Small intestine (tissue), 7 donors: ENCODE data around the gene BLNK. TPM values are rescaled to one million over a fixed set of nuclear protein-coding genes. Genes with fewer than 3 reads are reported as not detected.

Source experiments
- DNase-seq, 2 donors: peaks; one replicate each; pipeline versions ENCODE4 v3.0.0 to v3.0.0-alpha.2; 2013
- FAIRE-seq: peaks from 2 replicates; lab custom pipeline; 2012; peaks lifted over from hg19 to GRCh38; lab: Jason Lieb, UNC
- H3K27ac ChIP-seq, 3 donors: one replicate each; pipeline ENCODE4 v1.5.1; 2013; ENCODE audit warnings: low read length in 2 of 3, mild to moderate bottlenecking in 2 of 3, control low read depth in 1 of 3, inconsistent platforms in 1 of 3, low read depth in 1 of 3, moderate library complexity in 1 of 3
- H3K27me3 ChIP-seq, 3 donors: one replicate each; pipeline ENCODE4 v1.6.1; 2013; ENCODE audit warnings: low read length in 3 of 3, inconsistent platforms in 1 of 3; ENCODE audit not compliant: control insufficient read depth in 3 of 3, insufficient read depth in 3 of 3
- H3K36me3 ChIP-seq, 3 donors: one replicate each; pipeline ENCODE4 v1.6.1; 2013; ENCODE audit warnings: low read length in 3 of 3, inconsistent platforms in 1 of 3, low read depth in 1 of 3, mild to moderate bottlenecking in 1 of 3, moderate library complexity in 1 of 3; ENCODE audit not compliant: control insufficient read depth in 3 of 3, insufficient read depth in 2 of 3
- H3K4me1 ChIP-seq, 3 donors: one replicate each; pipeline ENCODE4 v1.6.1; 2013; ENCODE audit warnings: low read length in 2 of 3, inconsistent platforms in 1 of 3, low read depth in 1 of 3, mild to moderate bottlenecking in 1 of 3, moderate library complexity in 1 of 3; ENCODE audit not compliant: control insufficient read depth in 3 of 3, insufficient read depth in 2 of 3
- H3K4me3 ChIP-seq, 3 donors: one replicate each; pipeline ENCODE4 v1.5.1; 2013; ENCODE audit warnings: low read length in 3 of 3, control low read depth in 1 of 3, inconsistent platforms in 1 of 3, low read depth in 1 of 3, mild to moderate bottlenecking in 1 of 3, moderate library complexity in 1 of 3
- H3K9me3 ChIP-seq, 2 donors: one replicate each; pipeline ENCODE4 v1.6.1; 2013; ENCODE audit warnings: low read depth in 1 of 2, low read length in 1 of 2; ENCODE audit not compliant: control insufficient read depth in 2 of 2, insufficient read depth in 1 of 2
- WGBS, 3 donors: extraction: QIAGEN DNeasy Blood & Tissue Kit; methylation state at CpG; one replicate each; pipeline ENCODE4 v1.1.7; 2013; 5-methylcytosine and 5-hydroxymethylcytosine counted together
- polyA plus RNA-seq, 4 donors: library from polyadenylated mRNA; stranded (reverse) in 3 of 4; unstranded in 1 of 4; fragments of 200-250 nt in 3 of 4; fragments of 120-200 nt in 1 of 4; gene quantifications; one replicate each; pipeline versions ENCODE4 v1.2.1 to v1.2.3, GENCODE V29; 2013
- donor health status: healthy with polysubstance abuse.
- donor health status: control.
- donor health status: control.
- donor health status: Bipolar disorder and iron deficiency.
- donor health status: healthy.

BLNK gene
- polyA plus RNA-seq, 4 donors, result 26.7 to 69.3 (median 41.7) TPM

GRCh38 chr10:96263176-96263575, 8.2 kb downstream of the BLNK start:
- DNase-seq (no peak), FAIRE-seq (no peak)
- H3K27ac ChIP-seq, result peak overlapping the region in 2 of 3 donors; percentile 52 to 59
- no peaks in the 10 kb centered on the region for H3K27me3 ChIP-seq
- H3K9me3 ChIP-seq, result peaks cover 0 to 4% of the 10 kb centered on the region in 2 donors
- H3K4me3 ChIP-seq, result no peak overlapping the region
- H3K36me3 ChIP-seq, result peaks cover 0 to 21% (median 0%) of the 10 kb centered on the region in 3 donors
- peaks cover 2 to 53% (median 19%) of the 10 kb centered on the region in 3 donors for H3K4me1 ChIP-seq
- WGBS, 3 donors, result 64 to 85% (median 71%) methylated on average over 4 of the region's 4 CpGs

GRCh38 chr10:96261930-96262329, 9.4 kb downstream of the BLNK start:
- peak; percentile 67 to 98 for DNase-seq
- H3K4me3 ChIP-seq, result no peak overlapping the region
- FAIRE-seq, result peak; percentile 55
- H3K27ac ChIP-seq, result peak overlapping the region; percentile 50 to 69 (median 59)
- peaks cover 0 to 27% (median 0%) of the 10 kb centered on the region in 3 donors for H3K36me3 ChIP-seq
- no peaks in the 10 kb centered on the region for H3K27me3 ChIP-seq
- 8 to 51% (median 23%) methylated on average over 3 of the region's 3 CpGs for WGBS, 3 donors
- peaks cover 0 to 4% of the 10 kb centered on the region in 2 donors for H3K9me3 ChIP-seq
- peaks cover 4 to 50% (median 19%) of the 10 kb centered on the region in 3 donors for H3K4me1 ChIP-seq

- Histone ChIP-seq H3K9me3 (no peaks in the 10 kb centered on the region), H3K4me1 (peaks cover 4 to 44% (median 15%) of the 10 kb centered on the region in 3 donors), H3K4me3 (no peak overlapping the region), H3K27ac (peak overlapping the region in 1 of 3 donors; percentile 59), H3K36me3 (peaks cover 0 to 21% (median 0%) of the 10 kb centered on the region in 3 donors), H3K27me3 (no peaks in the 10 kb centered on the region)
- no peak for DNase-seq
- no peak for FAIRE-seq
- WGBS, 3 donors, result 43 to 72% (median 53%) methylated on average over 2 of the region's 2 CpGs
These were observed 10.2 kb downstream of the BLNK start for GRCh38 chr10:96261132-96261531.

DNA sequence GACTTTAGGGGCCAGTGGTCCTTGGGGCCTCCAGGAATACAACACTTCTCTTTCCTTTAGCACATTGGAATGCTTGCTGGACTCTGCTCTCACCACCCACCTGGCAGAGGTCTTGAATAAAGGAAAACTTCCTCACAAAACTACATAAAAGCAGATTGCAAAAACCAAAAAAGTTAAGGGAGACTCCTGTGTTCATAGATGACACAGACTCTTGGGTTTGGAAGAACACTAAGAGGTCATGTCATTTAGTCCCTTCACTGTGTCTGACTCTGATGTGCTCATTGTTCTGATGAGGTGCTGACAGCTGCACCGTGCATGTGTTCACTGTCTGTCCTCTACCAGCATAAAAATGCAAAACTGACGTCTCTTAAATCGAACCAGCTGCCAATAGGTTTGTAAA, 11.4 kb downstream of the BLNK start:
- FAIRE-seq (no peak), DNase-seq (peak in 1 of 2 donors; percentile 63)
- H3K9me3 ChIP-seq, result no peaks in the 10 kb centered on the region
- H3K27me3 ChIP-seq, result no peaks in the 10 kb centered on the region
- H3K27ac ChIP-seq, result peak overlapping the region in 1 of 3 donors; percentile 70
- 11 to 47% (median 32%) methylated on average over 3 of the region's 3 CpGs for WGBS, 3 donors
- H3K36me3 ChIP-seq, result peaks cover 0 to 21% (median 0%) of the 10 kb centered on the region in 3 donors
- H3K4me1 ChIP-seq, result peaks cover 2 to 44% (median 13%) of the 10 kb centered on the region in 3 donors
- no peak overlapping the region for H3K4me3 ChIP-seq

DNA sequence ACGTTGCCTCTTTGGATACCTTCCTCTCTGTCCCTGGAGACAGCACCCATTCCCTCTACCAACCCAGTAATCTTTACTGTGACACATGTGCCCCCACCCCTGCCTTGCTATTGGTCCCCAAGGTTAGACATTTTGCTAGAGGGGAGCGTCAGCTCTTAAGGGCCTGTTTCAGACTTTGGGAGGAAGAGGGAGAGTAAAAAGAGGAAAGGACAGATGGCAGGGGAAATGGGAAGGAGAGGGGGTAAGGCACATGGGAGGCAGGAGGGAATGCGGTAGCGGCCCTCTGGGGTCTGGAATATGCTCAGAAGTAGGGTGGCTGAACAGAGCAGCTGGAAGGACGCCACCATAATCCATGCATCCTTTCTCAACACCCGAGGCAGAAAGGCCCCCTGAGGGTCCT, 12.2 kb downstream of the BLNK start:
- H3K36me3 ChIP-seq, result peaks cover 0 to 20% (median 0%) of the 10 kb centered on the region in 3 donors
- H3K27me3 ChIP-seq, result no peaks in the 10 kb centered on the region
- FAIRE-seq (no peak), DNase-seq (no peak)
- H3K9me3 ChIP-seq, result no peaks in the 10 kb centered on the region
- peak overlapping the region in 1 of 3 donors; percentile 70 for H3K27ac ChIP-seq
- WGBS, 3 donors, result 69 to 79% (median 78%) methylated on average over 6 of the region's 6 CpGs
- H3K4me1 ChIP-seq, result peaks cover 2 to 44% (median 10%) of the 10 kb centered on the region in 3 donors
- no peak overlapping the region for H3K4me3 ChIP-seq

DNA sequence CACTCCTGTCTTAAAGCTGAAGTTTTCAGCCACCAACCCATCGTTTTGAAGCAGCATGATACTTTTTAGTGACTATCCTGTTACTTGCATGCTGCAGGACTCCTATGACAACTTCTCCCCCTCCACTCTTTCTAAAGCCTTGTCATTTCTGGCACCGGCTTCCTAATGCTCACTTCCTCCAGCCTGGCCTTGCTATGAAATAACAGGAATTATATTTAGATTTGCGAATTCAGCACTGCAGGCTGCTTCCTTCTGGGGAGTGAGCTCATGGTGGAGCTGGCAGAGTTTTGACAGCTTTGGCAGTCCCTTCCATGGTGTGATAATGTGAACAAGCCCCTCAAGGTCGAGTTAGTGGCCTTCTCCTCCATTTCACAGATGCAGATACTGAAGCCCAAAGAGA, 13.4 kb downstream of the BLNK start:
- Histone ChIP-seq H3K27ac (no peak overlapping the region), H3K9me3 (no peaks in the 10 kb centered on the region), H3K36me3 (peaks cover 0 to 14% (median 0%) of the 10 kb centered on the region in 3 donors), H3K4me3 (no peak overlapping the region), H3K4me1 (peaks cover under 1 to 36% (median 2%) of the 10 kb centered on the region in 3 donors), H3K27me3 (no peaks in the 10 kb centered on the region)
- DNase-seq, result no peak
- FAIRE-seq, result no peak
- WGBS, 3 donors, result 41 to 61% (median 59%) methylated on average over 4 of the region's 4 CpGs

GRCh38 chr10:96255549-96256333, 15.6 kb downstream of the BLNK start:
- FAIRE-seq (no peak), DNase-seq (no peak)
- no peak overlapping the region for H3K4me3 ChIP-seq
- H3K27ac ChIP-seq, result no peak overlapping the region
- H3K36me3 ChIP-seq, result peaks cover 0 to 12% (median 0%) of the 10 kb centered on the region in 3 donors
- H3K9me3 ChIP-seq, result no peaks in the 10 kb centered on the region
- H3K4me1 ChIP-seq, result peaks cover 2 to 19% (median 2%) of the 10 kb centered on the region in 3 donors
- 62 to 73% (median 66%) methylated on average over 6 of the region's 6 CpGs for WGBS, 3 donors
- H3K27me3 ChIP-seq, result no peaks in the 10 kb centered on the region

DNA sequence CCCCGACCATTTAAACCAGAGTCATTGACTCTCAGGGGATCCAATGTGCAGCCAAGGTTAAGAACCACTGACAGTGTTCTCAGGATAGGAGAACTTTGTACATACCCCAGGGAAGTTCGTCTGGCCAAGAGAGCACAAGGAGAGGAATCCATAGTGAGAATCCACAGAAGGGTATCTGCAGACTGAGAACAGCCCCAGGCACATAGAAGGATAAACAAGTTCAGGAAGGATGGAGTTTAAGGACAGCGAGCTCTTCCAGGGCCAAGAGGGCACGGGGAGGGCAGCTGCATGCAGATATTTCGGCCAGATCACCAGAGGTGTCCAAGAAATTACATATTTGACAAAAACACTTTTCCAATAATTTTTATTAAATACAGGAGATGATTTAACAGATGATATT, 16.4 kb downstream of the BLNK start:
- no peak overlapping the region for H3K4me3 ChIP-seq
- peaks cover 3 to 15% (median 3%) of the 10 kb centered on the region in 3 donors for H3K4me1 ChIP-seq
- 87 to 90% (median 89%) methylated on average over 5 of the region's 5 CpGs for WGBS, 3 donors
- DNase-seq (no peak), FAIRE-seq (no peak)
- no peak overlapping the region for H3K27ac ChIP-seq
- no peaks in the 10 kb centered on the region for H3K9me3 ChIP-seq
- H3K27me3 ChIP-seq, result no peaks in the 10 kb centered on the region
- peaks cover 0 to 12% (median 0%) of the 10 kb centered on the region in 3 donors for H3K36me3 ChIP-seq
